ENCODE data around the gene TM9SF4.
"Not testable (repeated sequence)": the region's sequence is repeated elsewhere in the genome, so short reads cannot be mapped to it uniquely, and the experiment has no call there.

Gene TM9SF4

GRCh38 chr20:32192698-32193097, 83.2 kb downstream of the TM9SF4 start:
- DNase-seq: no peak

- DNase-seq: not testable (repeated sequence)
Observed at GRCh38 chr20:32193336-32193735, 83.8 kb downstream of the TM9SF4 start.

GRCh38 chr20:32193996-32194395, 84.5 kb downstream of the TM9SF4 start:
- DNase-seq: no peak

- DNase-seq: no peak
Observed at GRCh38 chr20:32195581-32195980, 86.1 kb downstream of the TM9SF4 start.

GRCh38 chr20:32196613-32197012, 87.1 kb downstream of the TM9SF4 start:
- not testable (repeated sequence) for DNase-seq

- DNase-seq: not testable (repeated sequence)
Observed at GRCh38 chr20:32197136-32197535, 87.6 kb downstream of the TM9SF4 start.

GRCh38 chr20:32199006-32199405, 89.5 kb downstream of the TM9SF4 start:
- no peak for DNase-seq

- DNase-seq: no peak
Observed at GRCh38 chr20:32201296-32201976, 91.9 kb downstream of the TM9SF4 start.

GRCh38 chr20:32201977-32202363, 92.5 kb downstream of the TM9SF4 start:
- DNase-seq: no peak

GRCh38 chr20:32203356-32204204, 94.1 kb downstream of the TM9SF4 start:
- no peak for DNase-seq

GRCh38 chr20:32204205-32205109, 94.9 kb downstream of the TM9SF4 start:
- no peak for DNase-seq

GRCh38 chr20:32205110-32205842, 95.8 kb downstream of the TM9SF4 start:
- no peak for DNase-seq

- no peak for DNase-seq
Observed at GRCh38 chr20:32205843-32206759, 96.6 kb downstream of the TM9SF4 start.

- no peak for DNase-seq
Observed at GRCh38 chr20:32206760-32207625, 97.5 kb downstream of the TM9SF4 start.

- DNase-seq: peak; percentile 90
Observed at GRCh38 chr20:32207626-32208498, 98.3 kb downstream of the TM9SF4 start, which contains the start of the genes PLAGL2 and POFUT1. TSS of gene PLAGL2 (minus strand) at chr20:32207743. CDS start at chr20:32202178, 5,565 bp downstream. TSS of gene POFUT1 (plus strand) at chr20:32207880. CDS start at chr20:32207942, 62 bp downstream.

- no peak for DNase-seq
Observed at GRCh38 chr20:32208499-32209154, 99.1 kb downstream of the TM9SF4 start.

GRCh38 chr20:32209850-32210605, 100.5 kb downstream of the TM9SF4 start:
- no peak for DNase-seq

- DNase-seq: no peak
Observed at GRCh38 chr20:32213870-32214269, 104.4 kb downstream of the TM9SF4 start.

Data from activated CD8-positive, alpha-beta memory T cell treated with anti-CD3 and anti-CD28 coated beads, Interleukin-2, amount 50 U/mL, for 4 hours (primary cell).